HTERT RPE-1 (cell line): ENCODE data around the gene ADAM29.
"Not testable (repeated sequence)": the region's sequence is repeated elsewhere in the genome, so short reads cannot be mapped to it uniquely, and the experiment has no call there.

Experiments used
- in situ Hi-C: fragments of 300-500 bp; cut with MboI; formaldehyde crosslinking; loops from 4 replicates; pipeline ENCODE4 v1.14.3; 2020; ENCODE audit warnings: low sequenced_read_pairs

Gene ADAM29

DNA sequence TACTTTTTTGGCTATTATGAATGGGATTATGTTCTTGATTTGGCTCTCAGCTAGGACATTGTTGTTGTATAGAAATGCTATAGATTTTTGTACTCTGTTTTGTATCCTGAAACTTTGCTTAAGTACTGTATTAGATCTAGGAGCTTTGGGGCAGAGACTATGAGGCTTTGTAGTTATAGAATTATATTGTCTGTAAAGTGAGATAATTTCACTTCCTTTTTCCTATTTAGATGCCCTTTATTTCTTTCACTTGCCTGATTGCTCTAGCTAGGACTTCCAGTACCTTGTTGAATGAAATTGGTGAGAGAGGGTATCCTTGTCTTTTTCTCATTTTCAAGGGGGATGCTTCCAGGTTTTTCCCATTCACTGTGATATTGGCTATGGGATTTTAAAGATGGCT is 28.1 kb downstream of the ADAM29 start:
- in situ Hi-C loops: no loop called here

- in situ Hi-C loops: no loop called here
These were observed 30.7 kb downstream of the ADAM29 start for GRCh38 chr4:174948826-174949225.

- in situ Hi-C loops: no loop called here
These were observed 54.8 kb downstream of the ADAM29 start for GRCh38 chr4:174972911-174973310.

DNA sequence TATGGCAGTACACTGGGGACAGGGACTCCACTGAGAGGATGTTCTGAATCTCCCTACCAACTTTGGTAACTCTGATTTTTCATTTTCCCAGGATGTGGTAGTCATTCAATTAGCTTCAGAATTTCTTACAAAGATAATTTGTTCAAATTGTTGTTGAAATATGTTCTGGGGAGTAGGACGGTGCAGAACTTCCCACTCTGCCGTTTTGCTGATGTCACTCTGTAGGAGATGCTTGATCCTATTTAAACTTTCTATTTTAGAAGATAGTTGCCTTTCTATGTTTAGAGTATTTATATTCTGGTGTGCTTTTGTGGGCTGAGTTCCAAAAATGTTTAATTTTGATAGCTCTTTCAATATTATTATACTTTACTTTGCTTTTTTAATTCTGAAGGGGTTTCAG is 55.2 kb downstream of the ADAM29 start:
- in situ Hi-C loops: no loop called here

- in situ Hi-C loops: no loop called here
These were observed 65.1 kb downstream of the ADAM29 start for GRCh38 chr4:174983128-174983750.

DNA sequence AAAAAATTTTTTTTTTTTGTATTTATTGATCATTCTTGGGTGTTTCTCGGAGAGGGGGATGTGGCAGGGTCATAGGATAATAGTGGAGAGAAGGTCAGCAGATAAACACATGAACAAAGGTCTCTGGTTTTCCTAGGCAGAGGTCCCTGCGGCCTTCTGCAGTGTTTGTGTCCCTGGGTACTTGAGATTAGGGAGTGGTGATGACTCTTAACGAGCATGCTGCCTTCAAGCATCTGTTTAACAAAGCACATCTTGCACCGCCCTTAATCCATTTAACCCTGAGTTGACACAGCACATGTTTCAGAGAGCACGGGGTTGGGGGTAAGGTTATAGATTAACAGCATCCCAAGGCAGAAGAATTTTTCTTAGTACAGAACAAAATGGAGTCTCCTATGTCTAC is 65.7 kb downstream of the ADAM29 start:
- in situ Hi-C loops: not testable (repeated sequence)

DNA sequence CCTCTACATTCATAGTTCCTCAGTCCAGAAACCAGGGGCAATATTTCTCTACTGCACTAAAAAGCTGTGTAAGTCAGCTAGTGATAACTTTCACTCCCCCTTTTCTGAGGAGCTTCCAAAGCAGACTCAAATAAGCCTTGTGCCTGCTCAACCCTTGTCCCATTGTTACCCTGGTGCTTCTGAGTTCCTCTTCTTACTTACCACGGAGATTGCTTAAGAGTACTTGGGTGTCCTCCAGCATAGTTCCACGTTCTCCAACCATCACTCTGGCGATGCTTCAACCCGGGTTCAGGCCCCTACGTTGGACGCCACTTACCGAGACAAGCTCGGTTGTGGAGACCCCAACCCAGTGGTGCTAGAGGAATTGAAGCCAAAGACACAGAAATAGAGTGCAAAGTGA is 71.6 kb downstream of the ADAM29 start:
- in situ Hi-C loops: no loop called here

DNA sequence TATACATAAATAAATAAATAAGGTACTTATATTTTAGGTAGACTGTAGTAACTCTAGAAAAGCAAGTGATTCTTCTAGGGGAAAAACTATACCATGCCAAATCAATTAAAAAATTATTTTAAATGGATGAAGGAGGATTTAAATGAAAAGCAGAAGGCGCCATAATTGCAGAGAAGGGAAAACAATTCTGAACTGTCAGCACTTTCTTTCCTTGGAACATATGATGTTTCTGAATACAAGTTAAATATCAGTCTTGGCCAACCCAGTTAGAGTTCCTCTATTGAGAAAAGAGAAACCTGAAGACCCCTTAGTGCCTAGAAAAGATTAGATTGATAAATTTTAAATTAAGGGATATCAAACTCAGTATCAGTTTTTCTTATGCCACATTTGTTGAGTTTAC is 75.8 kb downstream of the ADAM29 start:
- in situ Hi-C loops: no loop called here

DNA sequence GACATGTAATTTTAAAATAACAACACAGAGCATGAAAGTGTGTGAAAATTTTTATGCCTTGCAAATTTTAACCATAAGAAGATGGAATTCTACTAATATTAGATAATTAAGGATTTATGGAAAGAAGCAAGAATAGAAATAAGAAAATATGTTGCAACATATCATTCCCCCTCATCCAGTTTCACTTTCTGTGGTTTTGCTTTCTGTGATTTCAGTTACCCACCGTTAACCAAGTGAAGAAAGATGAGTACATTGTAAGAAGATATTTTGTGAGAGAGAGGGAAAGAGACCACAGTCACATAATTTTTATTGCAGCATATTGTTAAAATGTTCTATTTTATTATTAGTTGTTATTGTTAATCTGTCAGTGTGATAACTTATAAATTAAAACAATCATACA is 77.9 kb downstream of the ADAM29 start:
- in situ Hi-C loops: no loop called here

- in situ Hi-C loops: no loop called here
These were observed 81.2 kb downstream of the ADAM29 start for GRCh38 chr4:174999407-174999806.

GRCh38 chr4:175017751-175018150 is 99.6 kb downstream of the ADAM29 start:
- in situ Hi-C loops: no loop called here

GRCh38 chr4:175019447-175019846 is 101.3 kb downstream of the ADAM29 start:
- in situ Hi-C loops: not testable (repeated sequence)
